HCT116 (cell line): ENCODE results near the gene LMCD1. TPM values are rescaled to one million over a fixed set of nuclear protein-coding genes. Genes with fewer than 3 reads are reported as not detected.

Experiments
- ATAC-seq: fragments of 200-7000 bp; cut with Tn5 transposase; 2 replicates; pipeline ENCODE4 v1.9.1; 2020; ENCODE audit warnings: mild to moderate bottlenecking, moderate library complexity
- BruUV-seq: library from RNA; stranded (reverse); fragments of 400-500 nt; replicated peaks from 2 replicates; lab custom pipeline; 2021; lab: Mats Ljungman, UMichigan
- CTCF ChIA-PET: fragments of 300-600 bp; sonication (Branson Sonifier 250); formaldehyde crosslinking; loops from one replicate; lab custom pipeline; 2021; ENCODE audit warnings: antibody characterized with exemption; lab: Charles Lee
- POLR2A ChIA-PET: fragments of 300-600, 350-600 bp; sonication (Branson Sonifier 250); formaldehyde crosslinking; loops from one replicate; lab custom pipeline; 2021; ENCODE audit warnings: antibody characterized with exemption; lab: Charles Lee
- RAD21 ChIA-PET, 2 experiments: fragments of 300-600 bp; sonication (Branson Sonifier 250); formaldehyde crosslinking; loops; one replicate each; lab custom pipeline; 2023; ENCODE audit warnings: low total read pairs in 2 of 2; ENCODE audit not compliant: uncharacterized antibody in 2 of 2, unreplicated experiment in 2 of 2, low non-redundant PET in 1 of 2; lab: Charles Lee
- DNase-seq: peaks from one replicate; pipeline ENCODE4 v3.0.0-alpha.2; 2010; ENCODE audit warnings: low read depth, low spot score
- H2AFZ ChIP-seq: fragments of 200-600 bp; shearing (Covaris generic), sonication (generic); 2 replicates; pipeline ENCODE4 v1.6.1; 2017; ENCODE audit warnings: low read depth, mixed run types, mixed read lengths, antibody characterized with exemption, low read length; ENCODE audit not compliant: poor library complexity, severe bottlenecking
- H3K27ac ChIP-seq: 2 replicates; pipeline ENCODE4 v1.5.1; 2012; ENCODE audit warnings: low read depth, low read length
- H3K27me3 ChIP-seq: fragments of 200-600 bp; sonication (generic); 2 replicates; pipeline ENCODE4 v1.6.1; 2016; ENCODE audit warnings: mixed run types, low read length, mixed read lengths; ENCODE audit not compliant: insufficient read depth
- H3K36me3 ChIP-seq, 2 experiments: fragments of 200-500 bp in 1 of 2; fragments of 200-600 bp in 1 of 2; sonication (Bioruptor generic) in 1 of 2; sonication (generic) in 1 of 2; 2 replicates each; pipeline versions ENCODE4 v1.5.1 to v1.6.1; 2014 to 2016; ENCODE audit warnings: low read length in 2 of 2, inconsistent platforms in 1 of 2, mixed read lengths in 1 of 2, mixed run types in 1 of 2; ENCODE audit not compliant: insufficient read depth in 2 of 2, control insufficient read depth in 1 of 2
- H3K4me1 ChIP-seq, 2 experiments: fragments of 200-600 bp in 1 of 2; sonication (generic) in 1 of 2; 2 replicates each; pipeline versions ENCODE4 v1.5.1 to v1.6.1; 2012 to 2017; ENCODE audit warnings: low read length in 2 of 2, inconsistent platforms in 1 of 2, mild to moderate bottlenecking in 1 of 2, mixed read lengths in 1 of 2, mixed run types in 1 of 2, moderate library complexity in 1 of 2; ENCODE audit not compliant: insufficient read depth in 2 of 2, control insufficient read depth in 1 of 2
- H3K4me2 ChIP-seq: fragments of 200-600 bp; sonication (generic); 2 replicates; pipeline ENCODE4 v1.6.1; 2017; ENCODE audit warnings: mixed run types, low read length, mixed read lengths
- H3K4me3 ChIP-seq, 2 experiments: fragments of 200-600 bp in 1 of 2; sonication (generic) in 1 of 2; replicated peaks in 1 of 2; 2 replicates each; pipeline ENCODE4 v1.5.1; 2011 to 2016; ENCODE audit warnings: low read length in 2 of 2, control low read depth in 1 of 2, low read depth in 1 of 2, mild to moderate bottlenecking in 1 of 2, mixed read lengths in 1 of 2, mixed run types in 1 of 2
- H3K79me2 ChIP-seq: fragments of 200-600 bp; sonication (generic); 2 replicates; pipeline ENCODE4 v1.6.1; 2017; ENCODE audit warnings: mild to moderate bottlenecking, mixed run types, low read length, moderate library complexity, mixed read lengths; ENCODE audit not compliant: insufficient read depth
- H3K9ac ChIP-seq: fragments of 200-600 bp; sonication (generic); 2 replicates; pipeline ENCODE4 v1.6.1; 2016; ENCODE audit warnings: low read length, mixed read lengths
- H3K9me2 ChIP-seq: fragments of 200-600 bp; sonication (generic), shearing (Covaris generic); 2 replicates; pipeline ENCODE4 v1.6.1; 2017; ENCODE audit warnings: mixed run types, mild to moderate bottlenecking, moderate library complexity; ENCODE audit not compliant: insufficient read depth
- H3K9me3 ChIP-seq, 2 experiments: fragments of 200-500 bp in 1 of 2; fragments of 200-600 bp in 1 of 2; sonication (Bioruptor generic) in 1 of 2; sonication (generic) in 1 of 2; 2 replicates each; pipeline ENCODE4 v1.6.1; 2014 to 2017; ENCODE audit warnings: low read length in 2 of 2, mixed read lengths in 2 of 2, inconsistent platforms in 1 of 2, low read depth in 1 of 2, mild to moderate bottlenecking in 1 of 2, mixed run types in 1 of 2, moderate library complexity in 1 of 2; ENCODE audit not compliant: control insufficient read depth in 1 of 2, insufficient read depth in 1 of 2
- H4K20me1 ChIP-seq: fragments of 200-600 bp; sonication (generic), shearing (Covaris generic); 2 replicates; pipeline ENCODE4 v1.6.1; 2017; ENCODE audit warnings: mixed run types, mild to moderate bottlenecking, moderate library complexity; ENCODE audit not compliant: insufficient read depth
- CBX3 ChIP-seq: IDR thresholded peaks from 2 replicates; pipeline ENCODE4 v1.6.1; 2012; ENCODE audit warnings: low read depth
- CEBPB ChIP-seq: IDR thresholded peaks from 2 replicates; pipeline ENCODE4 v1.6.1; 2012; ENCODE audit warnings: low read depth
- CTCF ChIP-seq, 3 experiments: fragments of 200-600 bp in 1 of 3; sonication (generic) in 1 of 3; IDR thresholded peaks in 2 of 3; conservative IDR thresholded peaks in 1 of 3; 2 replicates each; pipeline ENCODE4 v1.5.1; 2012 to 2017; ENCODE audit warnings: low read depth in 2 of 3, low read length in 2 of 3, antibody characterized with exemption in 1 of 3, borderline replicate concordance in 1 of 3, control low read depth in 1 of 3, mild to moderate bottlenecking in 1 of 3, mixed read lengths in 1 of 3, mixed run types in 1 of 3, moderate library complexity in 1 of 3; ENCODE audit not compliant: insufficient read depth in 1 of 3
- ELF1 ChIP-seq: IDR thresholded peaks from 2 replicates; pipeline ENCODE4 v1.6.1; 2012; ENCODE audit warnings: low read depth, borderline replicate concordance
- EZH2 ChIP-seq: fragments of 200-600 bp; sonication (generic); IDR thresholded peaks from 2 replicates; pipeline ENCODE4 v1.6.1; 2017; ENCODE audit warnings: antibody characterized with exemption, mixed run types
- EZH2phosphoT487 ChIP-seq: fragments of 200-600 bp; IDR thresholded peaks from 2 replicates; pipeline ENCODE4 v1.6.1; 2018; ENCODE audit warnings: antibody characterized with exemption, borderline replicate concordance
- FOSL1 ChIP-seq: IDR thresholded peaks from 2 replicates; pipeline ENCODE4 v1.6.1; 2012; ENCODE audit warnings: low read depth
- JUND ChIP-seq: IDR thresholded peaks from 2 replicates; pipeline ENCODE4 v1.6.1; 2012
- MAX ChIP-seq: IDR thresholded peaks from 2 replicates; pipeline ENCODE4 v1.6.1; 2012
- POLR2A ChIP-seq: IDR thresholded peaks from 2 replicates; pipeline ENCODE4 v1.7.0; 2011; ENCODE audit warnings: borderline replicate concordance; ENCODE audit not compliant: insufficient read depth, insufficient read length; ENCODE audit errors: extremely low read depth
- POLR2AphosphoS5 ChIP-seq: IDR thresholded peaks from 2 replicates; pipeline ENCODE4 v1.6.1; 2011; ENCODE audit warnings: mild to moderate bottlenecking, low read depth, low read length, moderate library complexity
- RAD21 ChIP-seq: IDR thresholded peaks from 2 replicates; pipeline ENCODE4 v1.6.1; 2012; ENCODE audit warnings: low read depth, mild to moderate bottlenecking
- SP1 ChIP-seq: IDR thresholded peaks from 2 replicates; pipeline ENCODE4 v1.6.1; 2012; ENCODE audit warnings: low read depth
- SRF ChIP-seq: IDR thresholded peaks from 2 replicates; pipeline ENCODE4 v1.6.1; 2012; ENCODE audit warnings: low read depth
- TCF7L2 ChIP-seq: IDR thresholded peaks from 2 replicates; pipeline ENCODE4 v1.7.0; 2011; ENCODE audit warnings: borderline replicate concordance, inconsistent platforms; ENCODE audit not compliant: insufficient read depth, insufficient read length; ENCODE audit errors: extremely low read depth
- YY1 ChIP-seq: IDR thresholded peaks from 2 replicates; pipeline ENCODE4 v1.6.1; 2011; ENCODE audit warnings: low read length, low read depth, moderate library complexity, mild to moderate bottlenecking; ENCODE audit not compliant: insufficient replicate concordance; ENCODE audit errors: extremely low read depth
- ZBTB33 ChIP-seq: IDR thresholded peaks from 2 replicates; pipeline ENCODE4 v1.6.1; 2011; ENCODE audit warnings: mild to moderate bottlenecking, low read length, moderate library complexity; ENCODE audit not compliant: insufficient replicate concordance; ENCODE audit errors: extremely low read depth
- ZFX ChIP-seq: fragments of 450-650 bp; IDR thresholded peaks from 2 replicates; pipeline ENCODE4 v1.6.1; 2017
- ZNF274 ChIP-seq: fragments of 200-500 bp; sonication (Bioruptor generic); IDR thresholded peaks from 2 replicates; pipeline ENCODE4 v1.6.1; 2014; ENCODE audit warnings: mild to moderate bottlenecking, low read depth, low read length, inconsistent platforms
- intact Hi-C: fragments of 100-400 bp; cut with micrococcal nuclease; formaldehyde crosslinking; loops from 2 replicates; pipeline ENCODE4 v1.10.0; 2022
- total RNA-seq: library from RNA; stranded (reverse); gene quantifications from one replicate; pipeline ENCODE4 v1.2.1, GENCODE V29; 2021; ENCODE audit not compliant: unreplicated experiment

The LMCD1 gene
- total RNA-seq, 1 experiment from 2014 or later, result 4.6 TPM

- no peak for ATAC-seq
- Histone ChIP-seq H3K9me2 (no peaks in the 10 kb centered on the region), H3K79me2 (no peaks in the 10 kb centered on the region), H3K27ac (no peak overlapping the region), H3K4me2 (no peak overlapping the region), H3K9ac (no peak overlapping the region), H3K27me3 (no peaks in the 10 kb centered on the region), H3K4me1 (no peaks in the 10 kb centered on the region), H3K9me3 (no peaks in the 10 kb centered on the region), H4K20me1 (no peaks in the 10 kb centered on the region), H2AFZ (no peak overlapping the region), H3K4me3 (no peak overlapping the region), H3K36me3 (no peaks in the 10 kb centered on the region)
- RAD21 ChIA-PET, result no interaction called here
- intact Hi-C loops, result no loop called here
- TF ChIP-seq SP1, result no peak
- TF ChIP-seq JUND, result no peak
- TF ChIP-seq TCF7L2, result no peak
- TF ChIP-seq POLR2A, result no peak
- TF ChIP-seq ELF1, result no peak
- TF ChIP-seq CEBPB, result no peak
- no peak for TF ChIP-seq SRF
- TF ChIP-seq MAX, result no peak
- no peak for TF ChIP-seq FOSL1
- TF ChIP-seq YY1, result no peak
- TF ChIP-seq ZNF274, result no peak
- TF ChIP-seq CBX3, result no peak
- TF ChIP-seq POLR2AphosphoS5, result no peak
- no peak for TF ChIP-seq EZH2phosphoT487
- no peak for TF ChIP-seq CTCF (IDR thresholded peaks at IDR 0.05 in 2 of 3, conservative IDR thresholded peaks at IDR 0.05 in 1 of 3; ENCODE audit: borderline replicate concordance in 1 of 3, insufficient read depth in 1 of 3, low read depth in 2 of 3, low read length in 2 of 3)
- no peak for TF ChIP-seq EZH2
- no peak for TF ChIP-seq ZFX
- TF ChIP-seq ZBTB33, result no peak
- TF ChIP-seq RAD21, result no peak
- POLR2A ChIA-PET, result no interaction called here
- DNase-seq, result no peak
- no TSS peak for BruUV-seq
- CTCF ChIA-PET, result no interaction called here
Observed at GRCh38 chr3:8554696-8555095, 53.1 kb downstream of the LMCD1 start.
